Gastrocnemius medialis (tissue), 4 donors: Measurements from ENCODE around the gene NUCB2.

Source experiments
- POLR2A ChIP-seq, 2 donors: fragments of 450-650 bp; IDR thresholded peaks; one replicate each; pipeline ENCODE4 v1.6.1; 2017; ENCODE audit warnings: antibody characterized with exemption in 2 of 2, mild to moderate bottlenecking in 2 of 2, moderate library complexity in 2 of 2
- TF ChIP-seq, protein P1 (sequence below), 5 experiments: fragments of 450-650 bp in 3 of 5; fragments of 200-600 bp in 2 of 5; sonication (generic) in 2 of 5; IDR thresholded peaks in 4 of 5; conservative IDR thresholded peaks in 1 of 5; 1 replicate in 4 of 5; 2 replicates in 1 of 5; pipeline ENCODE4 v1.5.1; 2016 to 2019; ENCODE audit warnings: antibody characterized with exemption in 5 of 5, mild to moderate bottlenecking in 3 of 5, moderate library complexity in 3 of 5

DNA sequence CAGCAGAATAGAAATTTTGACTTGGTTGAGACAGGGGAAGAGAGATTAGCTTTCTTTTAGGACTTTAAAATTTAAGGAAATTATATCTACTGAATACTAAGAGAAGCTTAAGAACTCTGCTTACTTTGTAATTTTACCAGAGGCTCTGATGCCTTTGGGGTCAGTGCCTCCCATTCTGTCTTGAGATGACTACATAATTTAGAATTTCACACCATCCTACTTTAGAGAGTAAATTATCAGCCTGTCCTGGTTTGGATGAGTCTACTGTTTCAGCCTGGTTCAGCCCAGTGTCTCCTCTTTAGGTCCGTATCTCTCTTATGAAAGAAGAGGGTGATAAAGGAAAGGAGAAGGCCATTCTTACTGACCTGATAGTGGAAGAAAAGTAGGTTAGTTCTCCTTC is 9.8 kb downstream of the NUCB2 start:
- TF ChIP-seq, protein P1, sequence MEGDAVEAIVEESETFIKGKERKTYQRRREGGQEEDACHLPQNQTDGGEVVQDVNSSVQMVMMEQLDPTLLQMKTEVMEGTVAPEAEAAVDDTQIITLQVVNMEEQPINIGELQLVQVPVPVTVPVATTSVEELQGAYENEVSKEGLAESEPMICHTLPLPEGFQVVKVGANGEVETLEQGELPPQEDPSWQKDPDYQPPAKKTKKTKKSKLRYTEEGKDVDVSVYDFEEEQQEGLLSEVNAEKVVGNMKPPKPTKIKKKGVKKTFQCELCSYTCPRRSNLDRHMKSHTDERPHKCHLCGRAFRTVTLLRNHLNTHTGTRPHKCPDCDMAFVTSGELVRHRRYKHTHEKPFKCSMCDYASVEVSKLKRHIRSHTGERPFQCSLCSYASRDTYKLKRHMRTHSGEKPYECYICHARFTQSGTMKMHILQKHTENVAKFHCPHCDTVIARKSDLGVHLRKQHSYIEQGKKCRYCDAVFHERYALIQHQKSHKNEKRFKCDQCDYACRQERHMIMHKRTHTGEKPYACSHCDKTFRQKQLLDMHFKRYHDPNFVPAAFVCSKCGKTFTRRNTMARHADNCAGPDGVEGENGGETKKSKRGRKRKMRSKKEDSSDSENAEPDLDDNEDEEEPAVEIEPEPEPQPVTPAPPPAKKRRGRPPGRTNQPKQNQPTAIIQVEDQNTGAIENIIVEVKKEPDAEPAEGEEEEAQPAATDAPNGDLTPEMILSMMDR (IDR thresholded peaks at IDR 0.05 in 4 of 5, conservative IDR thresholded peaks at IDR 0.05 in 1 of 5) = no peak
- no peak for TF ChIP-seq POLR2A (IDR thresholded peaks at IDR 0.05)
